ENCODE data around the gene SERPINA6. TPM values are rescaled to one million over a fixed set of nuclear protein-coding genes. Genes with fewer than 3 reads are reported as not detected.

The SERPINA6 gene
- total RNA-seq, 1 experiment from 2014 or later, result not detected

GRCh38 chr14:94328196-94328595, 5.1 kb upstream of the SERPINA6 start:
- DNase-seq, result no peak
- Histone ChIP-seq H3K4me1 (replicated peaks; ENCODE audit: insufficient read depth) (no peaks in the 10 kb centered on the region), H3K4me3 (no peak overlapping the region), H4K20me1 (ENCODE audit: insufficient read depth) (no peaks in the 10 kb centered on the region), H3K9me2 (ENCODE audit: insufficient read depth) (no peaks in the 10 kb centered on the region), H3K27me3 (ENCODE audit: insufficient read depth, low read depth) (no peaks in the 10 kb centered on the region), H3K9me3 (ENCODE audit: insufficient read depth, low read depth) (no peaks in the 10 kb centered on the region), H3K4me2 (no peak overlapping the region), H3K79me2 (ENCODE audit: low read depth) (no peaks in the 10 kb centered on the region), H2AFZ (no peak overlapping the region), H3F3A (ENCODE audit: insufficient read depth, low read depth) (no peaks in the 10 kb centered on the region), H3K27ac (no peak overlapping the region), H3K36me3 (ENCODE audit: low read depth) (no peaks in the 10 kb centered on the region)
- POLR2A ChIA-PET (ENCODE audit: unreplicated experiment), result no interaction called here
- BruUV-seq (replicated peaks), result no TSS peak
- intact Hi-C loops (cut with micrococcal nuclease; ENCODE audit: unreplicated experiment), result no loop called here
- CTCF ChIA-PET, result no interaction called here
- TF ChIP-seq EZH2 (IDR thresholded peaks at IDR 0.05; ENCODE audit: low read depth) (no peak), CTCF (conservative IDR thresholded peaks at IDR 0.05) (no peak)

- no peak overlapping the region for H2AFZ ChIP-seq
- no TSS peak for BruUV-seq (replicated peaks)
- CTCF ChIA-PET, result no interaction called here
These were observed 1.5 kb downstream of the SERPINA6 start for GRCh38 chr14:94321421-94322271.

GRCh38 chr14:94320243-94320642, 2.9 kb downstream of the SERPINA6 start:
- ChIA-PET POLR2A (ENCODE audit: unreplicated experiment) (no interaction called here), CTCF (no interaction called here)
- H3K4me1 ChIP-seq (replicated peaks; ENCODE audit: insufficient read depth), result no peaks in the 10 kb centered on the region
- no peak overlapping the region for H2AFZ ChIP-seq
- no peak overlapping the region for H3K4me2 ChIP-seq
- TF ChIP-seq EZH2 (IDR thresholded peaks at IDR 0.05; ENCODE audit: low read depth) (no peak), CTCF (conservative IDR thresholded peaks at IDR 0.05) (no peak)
- no TSS peak for BruUV-seq (replicated peaks)
- H3K27me3 ChIP-seq (ENCODE audit: insufficient read depth, low read depth), result peaks cover 5% of the 10 kb centered on the region
- no peaks in the 10 kb centered on the region for H4K20me1 ChIP-seq (ENCODE audit: insufficient read depth)
- H3K4me3 ChIP-seq, result no peak overlapping the region
- no peaks in the 10 kb centered on the region for H3K9me3 ChIP-seq (ENCODE audit: insufficient read depth, low read depth)
- H3K27ac ChIP-seq, result no peak overlapping the region
- no peaks in the 10 kb centered on the region for H3F3A ChIP-seq (ENCODE audit: insufficient read depth, low read depth)
- intact Hi-C loops (cut with micrococcal nuclease; ENCODE audit: unreplicated experiment), result no loop called here
- no peaks in the 10 kb centered on the region for H3K9me2 ChIP-seq (ENCODE audit: insufficient read depth)
- no peak for DNase-seq
- H3K36me3 ChIP-seq (ENCODE audit: low read depth), result no peaks in the 10 kb centered on the region
- H3K79me2 ChIP-seq (ENCODE audit: low read depth), result no peaks in the 10 kb centered on the region

More at GRCh38 chr14:94321421-94322271, 1.5 kb downstream of the SERPINA6 start:
- Histone ChIP-seq H3K4me3 (no peak overlapping the region), H3K9me2 (ENCODE audit: insufficient read depth) (no peaks in the 10 kb centered on the region), H3K9me3 (ENCODE audit: insufficient read depth, low read depth) (no peaks in the 10 kb centered on the region), H3K4me1 (replicated peaks; ENCODE audit: insufficient read depth) (no peaks in the 10 kb centered on the region), H4K20me1 (ENCODE audit: insufficient read depth) (no peaks in the 10 kb centered on the region), H3F3A (ENCODE audit: insufficient read depth, low read depth) (no peaks in the 10 kb centered on the region), H3K27ac (no peak overlapping the region), H3K4me2 (no peak overlapping the region), H3K36me3 (ENCODE audit: low read depth) (no peaks in the 10 kb centered on the region), H3K79me2 (ENCODE audit: low read depth) (no peaks in the 10 kb centered on the region), H3K27me3 (ENCODE audit: insufficient read depth, low read depth) (peaks cover 5% of the 10 kb centered on the region)
- intact Hi-C loops (cut with micrococcal nuclease; ENCODE audit: unreplicated experiment), result no loop called here
- no peak for TF ChIP-seq CTCF (conservative IDR thresholded peaks at IDR 0.05)
- no peak for TF ChIP-seq EZH2 (IDR thresholded peaks at IDR 0.05; ENCODE audit: low read depth)
- DNase-seq, result no peak
- POLR2A ChIA-PET (ENCODE audit: unreplicated experiment), result no interaction called here

Data from PC-9 (cell line).